Mesothelial cell of epicardium (in vitro differentiated cells): ENCODE measurements around the gene KL. TPM values are rescaled to one million over a fixed set of nuclear protein-coding genes. Genes with fewer than 3 reads are reported as not detected.

Experiments used
- DNase-seq, 2 experiments: peaks; one replicate each; pipeline ENCODE4 v3.0.0; 2021; ENCODE audit warnings: low spot score in 2 of 2; ENCODE audit not compliant: unreplicated experiment in 2 of 2
- H3K27ac Mint-ChIP-seq: 2 replicates; pipeline ENCODE4 v1.8.0; 2021; ENCODE audit warnings: mixed read lengths
- H3K27me3 Mint-ChIP-seq: 2 replicates; pipeline ENCODE4 v1.8.0; 2021; ENCODE audit warnings: low read depth, mixed read lengths
- H3K36me3 Mint-ChIP-seq: 2 replicates; pipeline ENCODE4 v1.8.0; 2021; ENCODE audit warnings: mixed read lengths
- H3K4me1 Mint-ChIP-seq: 2 replicates; pipeline ENCODE4 v1.8.0; 2021; ENCODE audit warnings: mixed read lengths
- H3K4me3 Mint-ChIP-seq: 2 replicates; pipeline ENCODE4 v1.8.0; 2021; ENCODE audit warnings: mild to moderate bottlenecking, moderate library complexity, mixed read lengths
- H3K9me3 Mint-ChIP-seq: 2 replicates; pipeline ENCODE4 v1.8.0; 2021; ENCODE audit warnings: mixed read lengths
- total RNA-seq: library from RNA; stranded (reverse); gene quantifications from 3 replicates; pipeline ENCODE4 v1.2.1, GENCODE V29; 2021
- TF ChIP-seq, protein P1 (sequence below): fragments of 200-600 bp; sonication (generic); IDR thresholded peaks from one replicate; pipeline ENCODE4 v1.5.0; 2021; ENCODE audit warnings: antibody characterized with exemption; ENCODE audit not compliant: unreplicated experiment

The KL gene
- total RNA-seq, 1 donor from 2014 or later = 0.40 TPM

DNA sequence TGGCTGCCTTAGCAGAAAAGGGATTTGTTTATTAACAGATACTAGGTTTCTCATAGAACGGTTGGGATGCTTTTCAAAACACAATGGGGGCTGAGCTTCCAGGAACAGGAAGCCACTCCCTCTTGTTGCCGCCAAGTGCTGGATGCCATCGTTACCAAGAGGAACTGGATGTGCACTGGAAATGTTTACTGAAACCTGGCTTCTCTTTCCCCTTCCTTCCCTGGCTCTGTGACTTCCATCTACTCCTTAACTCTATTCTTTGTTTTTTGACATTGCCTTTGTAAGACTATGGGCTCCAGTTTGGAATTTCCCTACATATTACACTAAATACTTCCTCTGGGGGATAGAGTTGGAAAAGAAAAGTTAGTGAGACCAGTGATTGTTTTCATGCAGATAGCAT lies 11.7 kb upstream of the KL start:
- peaks cover 7% of the 10 kb centered on the region for H3K4me1 Mint-ChIP-seq
- H3K9me3 Mint-ChIP-seq = peaks cover 23% of the 10 kb centered on the region
- TF ChIP-seq, protein P1, sequence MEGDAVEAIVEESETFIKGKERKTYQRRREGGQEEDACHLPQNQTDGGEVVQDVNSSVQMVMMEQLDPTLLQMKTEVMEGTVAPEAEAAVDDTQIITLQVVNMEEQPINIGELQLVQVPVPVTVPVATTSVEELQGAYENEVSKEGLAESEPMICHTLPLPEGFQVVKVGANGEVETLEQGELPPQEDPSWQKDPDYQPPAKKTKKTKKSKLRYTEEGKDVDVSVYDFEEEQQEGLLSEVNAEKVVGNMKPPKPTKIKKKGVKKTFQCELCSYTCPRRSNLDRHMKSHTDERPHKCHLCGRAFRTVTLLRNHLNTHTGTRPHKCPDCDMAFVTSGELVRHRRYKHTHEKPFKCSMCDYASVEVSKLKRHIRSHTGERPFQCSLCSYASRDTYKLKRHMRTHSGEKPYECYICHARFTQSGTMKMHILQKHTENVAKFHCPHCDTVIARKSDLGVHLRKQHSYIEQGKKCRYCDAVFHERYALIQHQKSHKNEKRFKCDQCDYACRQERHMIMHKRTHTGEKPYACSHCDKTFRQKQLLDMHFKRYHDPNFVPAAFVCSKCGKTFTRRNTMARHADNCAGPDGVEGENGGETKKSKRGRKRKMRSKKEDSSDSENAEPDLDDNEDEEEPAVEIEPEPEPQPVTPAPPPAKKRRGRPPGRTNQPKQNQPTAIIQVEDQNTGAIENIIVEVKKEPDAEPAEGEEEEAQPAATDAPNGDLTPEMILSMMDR = no peak
- H3K4me3 Mint-ChIP-seq = no peak overlapping the region
- peaks cover 7% of the 10 kb centered on the region for H3K36me3 Mint-ChIP-seq
- H3K27me3 Mint-ChIP-seq = no peaks in the 10 kb centered on the region
- no peak overlapping the region for H3K27ac Mint-ChIP-seq
- no peak for DNase-seq

DNA sequence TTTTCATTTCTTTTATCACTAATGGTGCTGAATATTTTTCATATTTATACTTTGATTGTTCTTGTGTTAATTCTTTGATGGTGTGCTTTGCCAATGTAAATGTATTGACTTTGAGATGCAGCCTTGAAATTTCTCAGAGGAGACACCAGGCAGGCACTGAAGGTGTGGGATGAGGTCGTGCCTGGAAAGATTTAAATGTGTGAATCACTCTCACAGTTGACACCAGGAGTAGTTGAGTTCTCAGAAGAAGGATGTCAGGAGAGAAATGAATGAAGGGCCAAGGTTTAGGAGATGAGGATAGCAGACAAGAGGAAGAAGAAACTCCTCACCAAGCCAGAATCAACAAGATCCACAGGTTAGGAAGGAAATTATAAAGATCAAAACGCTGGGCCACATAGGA lies 10.1 kb upstream of the KL start:
- H3K9me3 Mint-ChIP-seq = peaks cover 36% of the 10 kb centered on the region
- no peak overlapping the region for H3K27ac Mint-ChIP-seq
- TF ChIP-seq, protein P1 = no peak
- peaks cover 7% of the 10 kb centered on the region for H3K4me1 Mint-ChIP-seq
- peaks cover 7% of the 10 kb centered on the region for H3K36me3 Mint-ChIP-seq
- DNase-seq = no peak
- no peak overlapping the region for H3K4me3 Mint-ChIP-seq
- no peaks in the 10 kb centered on the region for H3K27me3 Mint-ChIP-seq

DNA sequence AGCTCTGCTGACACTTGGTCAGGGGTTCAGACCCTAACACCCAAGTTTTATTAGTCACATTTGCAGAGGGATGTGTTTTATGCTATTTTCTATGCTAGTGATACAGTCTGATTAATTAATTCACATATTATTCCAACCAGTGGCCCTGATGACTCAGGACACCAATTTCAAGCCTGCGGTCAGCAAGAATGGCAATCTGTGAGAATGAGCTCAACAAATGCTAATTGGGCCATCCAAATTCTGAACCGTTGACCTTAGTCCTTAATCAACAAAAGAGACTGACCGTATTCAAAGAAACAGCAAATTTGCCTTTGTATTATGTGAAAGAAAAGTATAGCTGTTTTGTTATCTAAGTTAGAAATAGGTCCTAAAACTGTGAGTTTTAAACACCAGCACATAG lies 9.6 kb upstream of the KL start:
- Mint-ChIP-seq H3K4me3 (no peak overlapping the region), H3K9me3 (peaks cover 36% of the 10 kb centered on the region), H3K4me1 (peaks cover 7% of the 10 kb centered on the region), H3K27ac (no peak overlapping the region), H3K36me3 (peaks cover 7% of the 10 kb centered on the region), H3K27me3 (no peaks in the 10 kb centered on the region)
- no peak for DNase-seq
- TF ChIP-seq, protein P1 = no peak

GRCh38 chr13:33007237-33007636 lies 9.0 kb upstream of the KL start:
- Mint-ChIP-seq H3K36me3 (peaks cover 7% of the 10 kb centered on the region), H3K27me3 (no peaks in the 10 kb centered on the region), H3K4me1 (peaks cover 7% of the 10 kb centered on the region), H3K9me3 (peaks cover 36% of the 10 kb centered on the region), H3K27ac (no peak overlapping the region), H3K4me3 (no peak overlapping the region)
- DNase-seq = no peak
- TF ChIP-seq, protein P1 = no peak

GRCh38 chr13:33007950-33008349 lies 8.3 kb upstream of the KL start:
- DNase-seq = no peak

More at GRCh38 chr13:33007950-33008349, 8.3 kb upstream of the KL start:
- Mint-ChIP-seq H3K9me3 (peaks cover 36% of the 10 kb centered on the region), H3K4me3 (no peak overlapping the region), H3K36me3 (peaks cover 7% of the 10 kb centered on the region), H3K4me1 (peaks cover 7% of the 10 kb centered on the region), H3K27ac (no peak overlapping the region), H3K27me3 (peaks cover under 1% of the 10 kb centered on the region)
- TF ChIP-seq, protein P1 = no peak
